Measurements from ENCODE around the gene CD248. TPM values are rescaled to one million over a fixed set of nuclear protein-coding genes. Genes with fewer than 3 reads are reported as not detected.

Gene CD248
- total RNA-seq, 1 experiment from 2014 or later: 0.15 TPM

DNA sequence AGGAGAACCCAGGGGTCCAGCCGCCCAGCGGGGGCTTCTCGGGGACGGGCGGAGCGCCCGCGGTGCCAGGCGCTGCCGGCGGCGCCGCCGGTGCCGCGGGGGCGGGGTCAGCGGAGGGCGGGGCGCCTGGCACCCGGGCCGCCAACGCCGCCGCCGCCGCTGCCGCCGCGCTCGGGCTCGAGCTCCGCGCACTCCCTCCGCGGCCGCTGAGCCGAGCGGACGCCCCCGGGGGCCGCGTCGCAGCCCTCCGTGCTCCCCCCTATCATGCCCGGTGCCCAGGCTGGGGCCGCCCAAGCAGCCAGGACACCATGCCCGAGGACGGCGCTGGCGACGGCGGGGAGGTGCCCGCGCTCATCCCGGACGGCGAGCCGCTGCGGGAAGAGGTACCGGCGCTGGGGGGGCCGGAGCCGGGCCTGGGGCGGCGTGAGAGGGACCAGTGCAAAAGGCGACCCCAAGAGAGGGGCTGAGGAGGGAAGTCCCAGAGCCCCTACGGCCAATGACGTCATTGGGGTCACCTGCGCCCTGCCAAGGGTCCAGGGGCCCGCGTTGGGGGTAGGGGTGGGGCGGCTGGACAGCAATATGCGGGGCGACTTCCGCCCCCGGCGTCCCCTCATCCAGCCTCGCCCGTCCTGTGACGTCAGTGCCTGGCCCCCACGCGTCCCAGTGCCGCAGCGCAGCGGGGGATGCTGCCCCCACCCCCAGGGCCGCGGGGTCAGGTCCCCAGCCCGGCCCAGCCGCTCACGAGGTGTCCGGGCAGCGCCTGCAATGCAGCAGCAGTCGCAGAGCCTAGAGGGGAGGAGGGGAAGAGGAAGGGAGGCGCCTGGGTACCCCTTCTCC is 24.9 kb downstream of the CD248 start, which contains the start of gene TMEM151A:
TSS of gene TMEM151A (plus strand) at position 189 of the 837 bp plus-strand sequence. CDS start at position 309, 120 bp downstream.
- in situ Hi-C loops (cut with HindIII; ENCODE audit: low pct_unique_long_range_greater_than_20kb, low sequenced_read_pairs): no loop called here
- peaks cover 17% of the 10 kb centered on the region for H3K4me1 ChIP-seq (ENCODE audit: control insufficient read depth, insufficient read depth, low read length)
- no peaks in the 10 kb centered on the region for H3K9me3 ChIP-seq (ENCODE audit: control insufficient read depth, insufficient read depth, low read depth, low read length)
- no peaks in the 10 kb centered on the region for H3K27me3 ChIP-seq (ENCODE audit: control insufficient read depth, insufficient read depth, low read length)
- H3K36me3 ChIP-seq (ENCODE audit: control insufficient read depth, insufficient read depth, low read length): no peaks in the 10 kb centered on the region; the same call in none of the 2 replicates
- TF ChIP-seq CTCF (IDR thresholded peaks at IDR 0.05): no peak
- TF ChIP-seq, protein P1, sequence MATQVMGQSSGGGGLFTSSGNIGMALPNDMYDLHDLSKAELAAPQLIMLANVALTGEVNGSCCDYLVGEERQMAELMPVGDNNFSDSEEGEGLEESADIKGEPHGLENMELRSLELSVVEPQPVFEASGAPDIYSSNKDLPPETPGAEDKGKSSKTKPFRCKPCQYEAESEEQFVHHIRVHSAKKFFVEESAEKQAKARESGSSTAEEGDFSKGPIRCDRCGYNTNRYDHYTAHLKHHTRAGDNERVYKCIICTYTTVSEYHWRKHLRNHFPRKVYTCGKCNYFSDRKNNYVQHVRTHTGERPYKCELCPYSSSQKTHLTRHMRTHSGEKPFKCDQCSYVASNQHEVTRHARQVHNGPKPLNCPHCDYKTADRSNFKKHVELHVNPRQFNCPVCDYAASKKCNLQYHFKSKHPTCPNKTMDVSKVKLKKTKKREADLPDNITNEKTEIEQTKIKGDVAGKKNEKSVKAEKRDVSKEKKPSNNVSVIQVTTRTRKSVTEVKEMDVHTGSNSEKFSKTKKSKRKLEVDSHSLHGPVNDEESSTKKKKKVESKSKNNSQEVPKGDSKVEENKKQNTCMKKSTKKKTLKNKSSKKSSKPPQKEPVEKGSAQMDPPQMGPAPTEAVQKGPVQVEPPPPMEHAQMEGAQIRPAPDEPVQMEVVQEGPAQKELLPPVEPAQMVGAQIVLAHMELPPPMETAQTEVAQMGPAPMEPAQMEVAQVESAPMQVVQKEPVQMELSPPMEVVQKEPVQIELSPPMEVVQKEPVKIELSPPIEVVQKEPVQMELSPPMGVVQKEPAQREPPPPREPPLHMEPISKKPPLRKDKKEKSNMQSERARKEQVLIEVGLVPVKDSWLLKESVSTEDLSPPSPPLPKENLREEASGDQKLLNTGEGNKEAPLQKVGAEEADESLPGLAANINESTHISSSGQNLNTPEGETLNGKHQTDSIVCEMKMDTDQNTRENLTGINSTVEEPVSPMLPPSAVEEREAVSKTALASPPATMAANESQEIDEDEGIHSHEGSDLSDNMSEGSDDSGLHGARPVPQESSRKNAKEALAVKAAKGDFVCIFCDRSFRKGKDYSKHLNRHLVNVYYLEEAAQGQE (IDR thresholded peaks at IDR 0.05; ENCODE audit: insufficient read depth in 1 of 2, low read depth in 2 of 2, low read length in 1 of 2): no peak
- no peak for TF ChIP-seq POLR2AphosphoS5 (IDR thresholded peaks at IDR 0.05; ENCODE audit: low read depth, low read length)
- TF ChIP-seq SIN3A (IDR thresholded peaks at IDR 0.05; ENCODE audit: borderline replicate concordance, insufficient read depth, low read depth, low read length): no peak
- no peak for TF ChIP-seq TCF7L2 (IDR thresholded peaks at IDR 0.05; ENCODE audit: low read depth, low read length)
- ATAC-seq: no peak
- no peak for DNase-seq (ENCODE audit: low read depth, low spot score)
- intact Hi-C loops (cut with micrococcal nuclease; ENCODE audit: unreplicated experiment): no loop called here
- POLR2A ChIA-PET: interaction anchor here (0.6 to 1.3 kb wide), 2 partner anchors 11 to 145 kb away, joined by 6 to 9 read pairs; no protein-coding TSS in a partner anchor
- no TSS peak for BruUV-seq (replicated peaks)
- CTCF ChIA-PET: interaction anchor here (0.6 to 1.0 kb wide), 2 partner anchors 10 to 44 kb away, joined by 3 to 6 read pairs; partner anchors contain the start of gene RIN1
- no peak within 1 kb of the TSS; the same call in 1 of the 2 replicates for H3K27ac ChIP-seq (ENCODE audit: low read length)
- peak within 1 kb of the TSS; percentile 61 to 62 for H3K4me3 ChIP-seq (ENCODE audit: low read depth in 2 of 2, low read length in 2 of 2)

DNA sequence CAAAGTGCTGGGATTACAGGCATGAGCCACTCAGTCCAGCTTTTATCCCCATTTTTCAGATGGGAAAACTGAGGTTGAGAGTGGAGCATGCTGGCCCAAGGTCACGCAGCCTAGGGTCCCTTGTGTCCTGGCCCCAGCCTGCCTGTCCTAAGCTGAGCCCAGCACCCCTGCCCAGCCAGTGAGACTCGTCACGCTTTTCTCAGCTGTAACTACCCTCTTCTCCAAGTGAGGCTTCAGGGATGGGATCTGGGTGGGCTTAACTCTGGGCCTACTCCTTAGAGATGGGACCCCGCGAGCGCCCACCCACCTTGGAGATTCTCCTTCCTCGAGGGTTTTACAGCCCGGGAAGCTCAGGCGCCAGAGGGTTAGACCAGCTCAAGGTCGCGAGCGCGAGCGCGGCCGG is 25.5 kb downstream of the CD248 start:
- H3K36me3 ChIP-seq (ENCODE audit: control insufficient read depth, insufficient read depth, low read length): no peaks in the 10 kb centered on the region; the same call in none of the 2 replicates
- intact Hi-C loops (cut with micrococcal nuclease; ENCODE audit: unreplicated experiment): no loop called here
- TF ChIP-seq POLR2AphosphoS5 (IDR thresholded peaks at IDR 0.05; ENCODE audit: low read depth, low read length): no peak
- TF ChIP-seq CTCF (IDR thresholded peaks at IDR 0.05): no peak
- TF ChIP-seq SIN3A (IDR thresholded peaks at IDR 0.05; ENCODE audit: borderline replicate concordance, insufficient read depth, low read depth, low read length): no peak
- TF ChIP-seq, protein P1 (IDR thresholded peaks at IDR 0.05; ENCODE audit: insufficient read depth in 1 of 2, low read depth in 2 of 2, low read length in 1 of 2): no peak
- no peak for TF ChIP-seq TCF7L2 (IDR thresholded peaks at IDR 0.05; ENCODE audit: low read depth, low read length)
- no peak overlapping the region; the same call in 1 of the 2 replicates for H3K27ac ChIP-seq (ENCODE audit: low read length)
- POLR2A ChIA-PET: interaction anchor here (0.6 to 1.3 kb wide), 2 partner anchors 11 to 146 kb away, joined by 6 to 9 read pairs; no protein-coding TSS in a partner anchor
- peaks cover 17% of the 10 kb centered on the region for H3K4me1 ChIP-seq (ENCODE audit: control insufficient read depth, insufficient read depth, low read length)
- no peak for ATAC-seq
- BruUV-seq (replicated peaks): no TSS peak
- in situ Hi-C loops (cut with HindIII; ENCODE audit: low pct_unique_long_range_greater_than_20kb, low sequenced_read_pairs): no loop called here
- peak overlapping the region; percentile 61 to 62 for H3K4me3 ChIP-seq (ENCODE audit: low read depth in 2 of 2, low read length in 2 of 2)
- CTCF ChIA-PET: interaction anchor here (0.6 to 1.0 kb wide), 2 partner anchors 11 to 45 kb away, joined by 3 to 6 read pairs; partner anchors contain the start of gene RIN1
- H3K9me3 ChIP-seq (ENCODE audit: control insufficient read depth, insufficient read depth, low read depth, low read length): no peaks in the 10 kb centered on the region
- no peak for DNase-seq (ENCODE audit: low read depth, low spot score)
- H3K27me3 ChIP-seq (ENCODE audit: control insufficient read depth, insufficient read depth, low read length): no peaks in the 10 kb centered on the region

Measured in Panc1 (cell line).